HepG2 (cell line): ENCODE results near the gene SIGMAR1. TPM values are rescaled to one million over a fixed set of nuclear protein-coding genes. Genes with fewer than 3 reads are reported as not detected.

Source experiments
- PAXIP1 ChIP-seq: sonication (generic); formaldehyde crosslinking; conservative IDR thresholded peaks from 2 replicates; pipeline ENCODE4 v1.4.0; 2020; ENCODE audit warnings: mild to moderate bottlenecking, missing genetic modification reagents, moderate library complexity
- POLR2G ChIP-seq: fragments of 200-400 bp; formaldehyde crosslinking; IDR thresholded peaks from 2 replicates; pipeline ENCODE4 v1.6.1; 2018; ENCODE audit warnings: mild to moderate bottlenecking, low read depth, low read length, moderate library complexity
- RXRB ChIP-seq: IDR thresholded peaks from 2 replicates; pipeline ENCODE4 v1.6.1; 2016; ENCODE audit warnings: borderline replicate concordance, missing genetic modification reagents, missing compliant biosample characterization
- YEATS2 ChIP-seq: sonication (generic); formaldehyde crosslinking; IDR thresholded peaks from 2 replicates; pipeline ENCODE4 v1.4.0; 2020; ENCODE audit warnings: missing genetic modification reagents, borderline replicate concordance
- ZNF800 ChIP-seq: sonication (generic); formaldehyde crosslinking; IDR thresholded peaks from 2 replicates; pipeline ENCODE4 v1.4.0; 2020; ENCODE audit warnings: missing genetic modification reagents
- polyA plus RNA-seq, 8 experiments: library from polyadenylated mRNA; depleted of rRNA in 3 of 8; stranded (reverse) in 7 of 8; unstranded in 1 of 8; fragments of >200 nt; fragmentation: Illumina TruSeq in 4 of 8; extraction: Trizol in 4 of 8; gene quantifications; 2 replicates each; pipeline versions ENCODE4 v1.2.1 to v1.2.3, GENCODE V29; 2011 to 2016; ENCODE audit warnings: low read depth in 4 of 8, missing spikeins in 1 of 8, mixed read lengths in 1 of 8; ENCODE audit not compliant: insufficient read depth in 1 of 8
- total RNA-seq, 5 experiments: library from RNA; depleted of rRNA; stranded (reverse); fragments of >200 nt; fragmentation: Illumina TruSeq; extraction: Trizol; gene quantifications; 2 replicates each; pipeline ENCODE4 v1.2.3, GENCODE V29; 2016; ENCODE audit warnings: low read depth in 1 of 5

The SIGMAR1 gene
- total and polyA plus RNA-seq, 2 of the 13 experiments (the other 11 are each of a cell fraction or from before 2014, with no cell fraction given), result 38.9 to 60.8 TPM

DNA sequence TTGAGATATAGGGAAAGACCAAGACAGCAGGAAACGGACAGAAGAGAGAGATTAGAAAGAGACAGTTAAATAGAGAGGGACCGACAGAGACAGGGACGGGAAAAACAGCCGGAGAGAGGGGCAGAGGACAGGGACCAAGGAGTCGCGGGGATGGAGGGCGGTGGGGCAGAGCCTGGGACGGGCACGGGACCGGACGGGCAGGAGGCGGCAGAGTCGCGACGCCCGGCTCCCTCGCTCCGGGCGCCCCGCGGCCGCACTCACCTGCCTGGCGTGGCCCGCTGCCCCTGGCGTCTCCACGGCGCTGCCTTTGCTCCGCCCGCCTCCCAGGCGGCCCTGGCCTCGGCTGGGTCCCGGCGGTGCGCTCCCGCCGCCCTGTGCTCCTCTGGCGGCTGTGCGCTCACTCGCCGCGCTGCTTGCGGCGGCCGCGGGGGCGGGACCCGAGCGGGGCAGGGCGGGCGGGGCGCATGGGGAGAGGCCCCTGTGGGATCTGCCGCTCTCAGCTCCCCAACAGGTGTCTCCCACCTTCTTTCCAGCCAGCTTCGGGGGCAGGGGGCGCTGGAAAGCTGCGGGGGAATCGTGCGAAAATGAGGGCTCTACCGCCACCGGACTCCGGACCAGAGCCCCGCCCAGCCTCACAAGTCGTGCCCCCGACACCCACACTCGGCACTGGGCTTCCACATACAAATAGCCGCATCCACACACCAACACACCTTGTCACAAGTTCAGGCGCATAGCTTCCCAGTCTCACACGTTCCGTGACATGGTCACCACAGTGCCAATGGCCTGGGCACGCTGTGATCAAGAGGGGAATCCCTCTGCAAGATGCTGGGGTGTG lies 8.7 kb downstream of the SIGMAR1 start, which contains the start of gene ARID3C (continued):
- TF ChIP-seq PAXIP1 (no peak), ZNF800 (CRISPR knock-in tag) (0 out of 2 replicates have a peak, but pooled peaks have one; percentile 66), YEATS2 (no peak), RXRB (no peak), POLR2G (no peak)
